CD4-positive, alpha-beta T cell (primary cell): ENCODE measurements around the gene TTC39B. TPM values are rescaled to one million over a fixed set of nuclear protein-coding genes. Genes with fewer than 3 reads are reported as not detected.

Experiments
- ATAC-seq: fragments of 200-7000 bp; cut with Tn5 transposase; one replicate; pipeline ENCODE4 v1.10.0; 2022; ENCODE audit warnings: mild to moderate bottlenecking; ENCODE audit not compliant: poor library complexity
- CTCF ChIA-PET: fragments of 350-600 bp; sonication (Branson Sonifier 250); formaldehyde crosslinking; loops from one replicate; lab custom pipeline; 2021; ENCODE audit warnings: antibody characterized with exemption, inconsistent platforms; lab: Charles Lee
- POLR2A ChIA-PET: fragments of 350-600 bp; sonication (Branson Sonifier 250); formaldehyde crosslinking; loops from one replicate; lab custom pipeline; 2021; ENCODE audit warnings: antibody characterized with exemption, inconsistent platforms; lab: Charles Lee
- DNase-seq, 14 experiments: peaks; one replicate each; pipeline ENCODE4 v3.0.0-alpha.2; 2013 to 2020; ENCODE audit warnings: mixed read lengths in 2 of 14
- H3K27ac ChIP-seq, 2 donors: one replicate each; pipeline versions ENCODE4 v1.5.1 to v1.7.0; 2013; ENCODE audit warnings: low read length in 2 of 2, low read depth in 1 of 2, mild to moderate bottlenecking in 1 of 2
- H3K27me3 ChIP-seq, 2 experiments: 1 replicate in 1 of 2; 2 replicates in 1 of 2; pipeline versions ENCODE4 v1.6.1 to v1.7.0; 2013; ENCODE audit warnings: low read length in 2 of 2, control low read depth in 1 of 2, mild to moderate bottlenecking in 1 of 2, moderate library complexity in 1 of 2; ENCODE audit not compliant: insufficient read depth in 2 of 2, control insufficient read depth in 1 of 2
- H3K36me3 ChIP-seq: one replicate; pipeline ENCODE4 v1.6.1; 2013; ENCODE audit warnings: low read length, control low read depth; ENCODE audit not compliant: insufficient read depth
- H3K4me1 ChIP-seq: one replicate; pipeline ENCODE4 v1.6.1; 2013; ENCODE audit warnings: low read length, control low read depth; ENCODE audit not compliant: insufficient read depth
- H3K4me3 ChIP-seq: one replicate; pipeline ENCODE4 v1.5.1; 2013; ENCODE audit warnings: mild to moderate bottlenecking, low read length, moderate library complexity
- H3K9me3 ChIP-seq, 2 experiments: 1 replicate in 1 of 2; 2 replicates in 1 of 2; pipeline versions ENCODE4 v1.6.1 to v1.7.0; 2013; ENCODE audit warnings: low read length in 2 of 2, mild to moderate bottlenecking in 2 of 2, control low read depth in 1 of 2, moderate library complexity in 1 of 2; ENCODE audit not compliant: control insufficient read depth in 1 of 2, insufficient read depth in 1 of 2
- H3K27ac Mint-ChIP-seq: one replicate; pipeline ENCODE4 v1.8.0; 2020; ENCODE audit warnings: mixed read lengths
- H3K27me3 Mint-ChIP-seq: one replicate; pipeline ENCODE4 v1.8.0; 2021; ENCODE audit warnings: mixed read lengths
- H3K36me3 Mint-ChIP-seq: one replicate; pipeline ENCODE4 v1.8.0; 2021; ENCODE audit warnings: low read depth, mixed read lengths
- H3K4me1 Mint-ChIP-seq: one replicate; pipeline ENCODE4 v1.8.0; 2021; ENCODE audit warnings: low read depth, mixed read lengths
- H3K4me3 Mint-ChIP-seq: one replicate; pipeline ENCODE4 v1.8.0; 2020; ENCODE audit warnings: mild to moderate bottlenecking, mixed read lengths
- H3K9me3 Mint-ChIP-seq: one replicate; pipeline ENCODE4 v1.8.0; 2020; ENCODE audit warnings: mixed read lengths
- CTCF ChIP-seq: fragments of 200-600 bp; IDR thresholded peaks from one replicate; pipeline ENCODE4 v1.8.0; 2022; ENCODE audit warnings: antibody characterized with exemption, mild to moderate bottlenecking
- intact Hi-C, 2 experiments: fragments of 100-400 bp; cut with DNase I in 1 of 2; cut with micrococcal nuclease in 1 of 2; formaldehyde crosslinking; loops; one replicate each; pipeline versions ENCODE4 v1.15.1 to v1.9.0; 2023 to 2025; cut with DNase I, micrococcal nuclease
- total RNA-seq, 174 experiments: library from RNA in 2 of 174; stranded (reverse) in 2 of 174; gene quantifications; one replicate each; pipeline ENCODE4 v1.2.3 and lab custom pipeline; 2021 to 2026

TTC39B gene
- total RNA-seq, 2 experiments from 2014 or later, result 37.6 to 43.6 TPM

- Mint-ChIP-seq H3K27ac (peak overlapping the region; percentile 12), H3K4me1 (peaks cover 19% of the 10 kb centered on the region), H3K27me3 (no peaks in the 10 kb centered on the region), H3K9me3 (no peaks in the 10 kb centered on the region), H3K4me3 (no peak overlapping the region), H3K36me3 (peaks cover 72% of the 10 kb centered on the region)
- no peaks in the 10 kb centered on the region for H3K27me3 ChIP-seq
- no peak overlapping the region for H3K4me3 ChIP-seq
- no peaks in the 10 kb centered on the region for H3K4me1 ChIP-seq
- intact Hi-C loops, result no loop called here
- H3K9me3 ChIP-seq, result no peaks in the 10 kb centered on the region
- ATAC-seq (no peak), DNase-seq (no peak)
- ChIA-PET POLR2A (no interaction called here), CTCF (no interaction called here)
- no peak for TF ChIP-seq CTCF
- H3K27ac ChIP-seq, result no peak overlapping the region
- H3K36me3 ChIP-seq, result peaks cover 19% of the 10 kb centered on the region
These were observed 84.7 kb downstream of the TTC39B start for GRCh38 chr9:15222313-15222712.

DNA sequence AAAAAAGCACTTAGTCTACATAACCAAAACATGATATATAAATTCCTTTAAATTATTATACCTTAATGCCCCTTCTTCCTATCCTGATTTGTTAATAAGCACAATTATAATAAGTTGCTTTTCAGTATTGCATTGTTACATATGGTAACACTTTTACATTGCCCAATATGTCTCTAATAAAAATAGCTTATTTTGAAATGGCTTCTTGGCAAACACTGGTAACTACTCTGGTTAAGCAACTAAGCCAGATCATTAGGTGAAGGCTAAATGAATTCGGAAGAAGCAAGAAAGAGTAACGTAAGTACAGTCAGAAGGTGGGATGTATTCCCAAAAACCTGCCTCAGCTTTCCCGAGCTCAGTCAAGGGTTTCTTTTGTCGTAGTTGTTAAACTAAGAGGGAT, 85.3 kb downstream of the TTC39B start:
- Mint-ChIP-seq H3K4me1 (peaks cover 19% of the 10 kb centered on the region), H3K4me3 (no peak overlapping the region), H3K27me3 (no peaks in the 10 kb centered on the region), H3K9me3 (no peaks in the 10 kb centered on the region), H3K27ac (peak overlapping the region; percentile 52), H3K36me3 (peaks cover 73% of the 10 kb centered on the region)
- Histone ChIP-seq H3K27ac (no peak overlapping the region), H3K27me3 (no peaks in the 10 kb centered on the region), H3K4me3 (no peak overlapping the region), H3K36me3 (peaks cover 20% of the 10 kb centered on the region), H3K4me1 (no peaks in the 10 kb centered on the region), H3K9me3 (no peaks in the 10 kb centered on the region)
- no peak for TF ChIP-seq CTCF
- ATAC-seq (no peak), DNase-seq (no peak)
- ChIA-PET CTCF (no interaction called here), POLR2A (no interaction called here)
- intact Hi-C loops, result no loop called here

GRCh38 chr9:15220658-15221318, 86.2 kb downstream of the TTC39B start:
- DNase-seq (no peak), ATAC-seq (no peak)
- no peaks in the 10 kb centered on the region for H3K27me3 ChIP-seq
- peaks cover 19% of the 10 kb centered on the region for H3K4me1 Mint-ChIP-seq
- H3K9me3 Mint-ChIP-seq, result no peaks in the 10 kb centered on the region
- H3K27ac Mint-ChIP-seq, result peak overlapping the region; percentile 52
- peaks cover 25% of the 10 kb centered on the region for H3K36me3 ChIP-seq
- H3K36me3 Mint-ChIP-seq, result peaks cover 71% of the 10 kb centered on the region
- no peaks in the 10 kb centered on the region for H3K4me1 ChIP-seq
- ChIA-PET CTCF (no interaction called here), POLR2A (no interaction called here)
- intact Hi-C loops, result no loop called here
- no peak for TF ChIP-seq CTCF
- no peak overlapping the region for H3K27ac ChIP-seq
- no peaks in the 10 kb centered on the region for H3K27me3 Mint-ChIP-seq
- H3K4me3 Mint-ChIP-seq, result no peak overlapping the region
- no peaks in the 10 kb centered on the region for H3K9me3 ChIP-seq
- no peak overlapping the region for H3K4me3 ChIP-seq
